GM21526 (cell line): ENCODE results near the gene LIPC.

Experiments used
- ATAC-seq: cut with Tn5 transposase; IDR thresholded peaks from one replicate; pipeline ENCODE4 v1.9.1; 2021; ENCODE audit warnings: moderate library complexity; ENCODE audit not compliant: unreplicated experiment, low FRiP score

LIPC gene

GRCh38 chr15:58490888-58491473, 59.2 kb downstream of the LIPC start:
- no peak for ATAC-seq

GRCh38 chr15:58491499-58492202, 59.9 kb downstream of the LIPC start:
- ATAC-seq, result no peak

GRCh38 chr15:58492661-58493397, 61.0 kb downstream of the LIPC start:
- no peak for ATAC-seq

GRCh38 chr15:58494567-58494966, 62.8 kb downstream of the LIPC start:
- no peak for ATAC-seq

- no peak for ATAC-seq
Measured at GRCh38 chr15:58495891-58496408, 64.2 kb downstream of the LIPC start.

- no peak for ATAC-seq
Measured at GRCh38 chr15:58497046-58497785, 65.4 kb downstream of the LIPC start.

- no peak for ATAC-seq
Measured at GRCh38 chr15:58498821-58499580, 67.2 kb downstream of the LIPC start.

- no peak for ATAC-seq
Measured at GRCh38 chr15:58501006-58501405, 69.2 kb downstream of the LIPC start.

GRCh38 chr15:58501636-58502188, 69.9 kb downstream of the LIPC start:
- no peak for ATAC-seq

- ATAC-seq, result no peak
Measured at GRCh38 chr15:58503139-58504027, 71.6 kb downstream of the LIPC start.

- no peak for ATAC-seq
Measured at GRCh38 chr15:58504674-58505234, 73.0 kb downstream of the LIPC start.

GRCh38 chr15:58505581-58505980, 73.8 kb downstream of the LIPC start:
- ATAC-seq, result no peak

GRCh38 chr15:58506064-58506490, 74.3 kb downstream of the LIPC start:
- ATAC-seq, result no peak

- ATAC-seq, result no peak
Measured at GRCh38 chr15:58506783-58507668, 75.2 kb downstream of the LIPC start.

- no peak for ATAC-seq
Measured at GRCh38 chr15:58509556-58509955, 77.8 kb downstream of the LIPC start.

GRCh38 chr15:58510715-58511598, 79.2 kb downstream of the LIPC start:
- ATAC-seq, result no peak

- no peak for ATAC-seq
Measured at GRCh38 chr15:58511599-58511987, 79.8 kb downstream of the LIPC start.
